ENCODE data around the gene IL13RA2.

IL13RA2 gene

DNA sequence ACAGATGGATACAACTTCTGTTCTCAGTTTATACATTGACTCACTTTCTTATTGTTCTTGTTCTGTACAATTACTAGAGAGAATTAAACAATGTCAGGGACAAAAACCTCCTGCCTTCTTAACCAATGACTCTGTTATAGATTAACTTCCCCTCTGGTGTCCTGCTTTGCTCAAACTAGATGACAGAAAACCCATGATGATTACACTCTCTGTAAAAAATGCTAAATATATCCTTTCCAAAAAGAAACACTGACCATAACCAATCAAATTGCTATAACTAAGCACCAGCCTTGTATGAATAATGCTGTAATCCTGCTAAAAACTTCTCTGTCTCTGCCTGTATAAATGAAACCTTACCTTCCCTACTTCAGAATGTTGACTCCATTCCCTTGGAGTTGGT, 29.8 kb upstream of the IL13RA2 start:
- TF ChIP-seq, protein P1, sequence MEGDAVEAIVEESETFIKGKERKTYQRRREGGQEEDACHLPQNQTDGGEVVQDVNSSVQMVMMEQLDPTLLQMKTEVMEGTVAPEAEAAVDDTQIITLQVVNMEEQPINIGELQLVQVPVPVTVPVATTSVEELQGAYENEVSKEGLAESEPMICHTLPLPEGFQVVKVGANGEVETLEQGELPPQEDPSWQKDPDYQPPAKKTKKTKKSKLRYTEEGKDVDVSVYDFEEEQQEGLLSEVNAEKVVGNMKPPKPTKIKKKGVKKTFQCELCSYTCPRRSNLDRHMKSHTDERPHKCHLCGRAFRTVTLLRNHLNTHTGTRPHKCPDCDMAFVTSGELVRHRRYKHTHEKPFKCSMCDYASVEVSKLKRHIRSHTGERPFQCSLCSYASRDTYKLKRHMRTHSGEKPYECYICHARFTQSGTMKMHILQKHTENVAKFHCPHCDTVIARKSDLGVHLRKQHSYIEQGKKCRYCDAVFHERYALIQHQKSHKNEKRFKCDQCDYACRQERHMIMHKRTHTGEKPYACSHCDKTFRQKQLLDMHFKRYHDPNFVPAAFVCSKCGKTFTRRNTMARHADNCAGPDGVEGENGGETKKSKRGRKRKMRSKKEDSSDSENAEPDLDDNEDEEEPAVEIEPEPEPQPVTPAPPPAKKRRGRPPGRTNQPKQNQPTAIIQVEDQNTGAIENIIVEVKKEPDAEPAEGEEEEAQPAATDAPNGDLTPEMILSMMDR (conservative IDR thresholded peaks at IDR 0.05; ENCODE audit: low read length): no peak
- no peak overlapping the region for H3K4me3 ChIP-seq (ENCODE audit: low read length)
- DNase-seq (ENCODE audit: low read depth): peak; percentile 66

GRCh38 chrX:115040417-115040816, 23.0 kb upstream of the IL13RA2 start:
- TF ChIP-seq, protein P1 (conservative IDR thresholded peaks at IDR 0.05; ENCODE audit: low read length): no peak
- no peak overlapping the region for H3K4me3 ChIP-seq (ENCODE audit: low read length)
- no peak for DNase-seq (ENCODE audit: low read depth)

DNA sequence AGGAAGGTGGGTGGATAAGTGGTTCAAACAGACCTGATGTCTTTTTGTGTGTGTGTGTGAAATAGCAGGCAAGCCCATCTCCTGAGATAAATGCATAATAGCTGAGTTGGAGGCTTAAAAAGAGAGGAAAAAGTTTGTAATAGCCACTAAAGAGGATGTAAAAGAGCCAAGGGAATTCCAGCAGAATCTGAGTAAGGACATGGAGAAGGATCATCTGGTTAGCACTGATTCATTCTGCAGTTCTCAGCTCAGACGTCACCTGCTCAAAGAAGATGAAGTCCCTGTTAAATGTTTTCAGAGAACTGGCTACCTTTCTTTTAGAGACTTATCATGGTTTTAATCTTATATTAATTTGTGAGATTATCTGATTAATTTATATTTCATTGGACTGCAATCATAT, 21.0 kb upstream of the IL13RA2 start:
- no peak overlapping the region for H3K4me3 ChIP-seq (ENCODE audit: low read length)
- TF ChIP-seq, protein P1 (conservative IDR thresholded peaks at IDR 0.05; ENCODE audit: low read length): no peak
- DNase-seq (ENCODE audit: low read depth): peak; percentile 39

GRCh38 chrX:115036029-115036428, 18.6 kb upstream of the IL13RA2 start:
- no peak for DNase-seq (ENCODE audit: low read depth)
- H3K4me3 ChIP-seq (ENCODE audit: low read length): no peak overlapping the region
- TF ChIP-seq, protein P1 (conservative IDR thresholded peaks at IDR 0.05; ENCODE audit: low read length): no peak

GRCh38 chrX:115031989-115032388, 14.6 kb upstream of the IL13RA2 start:
- TF ChIP-seq, protein P1 (conservative IDR thresholded peaks at IDR 0.05; ENCODE audit: low read length): no peak
- no peak for DNase-seq (ENCODE audit: low read depth)
- H3K4me3 ChIP-seq (ENCODE audit: low read length): no peak overlapping the region

- no peak for DNase-seq (ENCODE audit: low read depth)
- no peak overlapping the region for H3K4me3 ChIP-seq (ENCODE audit: low read length)
Observed at GRCh38 chrX:115030625-115031024, 13.2 kb upstream of the IL13RA2 start.

GRCh38 chrX:115029869-115030570, 12.6 kb upstream of the IL13RA2 start:
- TF ChIP-seq, protein P1 (conservative IDR thresholded peaks at IDR 0.05; ENCODE audit: low read length): no peak
- no peak overlapping the region for H3K4me3 ChIP-seq (ENCODE audit: low read length)
- no peak for DNase-seq (ENCODE audit: low read depth)

More at GRCh38 chrX:115030625-115031024, 13.2 kb upstream of the IL13RA2 start:
- TF ChIP-seq, protein P1 (conservative IDR thresholded peaks at IDR 0.05; ENCODE audit: low read length): no peak
